GM18870 (cell line): ENCODE data around the gene FABP1.

Source experiments
- ATAC-seq: cut with Tn5 transposase; IDR thresholded peaks from one replicate; pipeline ENCODE4 v1.9.1; 2021; ENCODE audit warnings: moderate library complexity; ENCODE audit not compliant: unreplicated experiment

Gene FABP1

DNA sequence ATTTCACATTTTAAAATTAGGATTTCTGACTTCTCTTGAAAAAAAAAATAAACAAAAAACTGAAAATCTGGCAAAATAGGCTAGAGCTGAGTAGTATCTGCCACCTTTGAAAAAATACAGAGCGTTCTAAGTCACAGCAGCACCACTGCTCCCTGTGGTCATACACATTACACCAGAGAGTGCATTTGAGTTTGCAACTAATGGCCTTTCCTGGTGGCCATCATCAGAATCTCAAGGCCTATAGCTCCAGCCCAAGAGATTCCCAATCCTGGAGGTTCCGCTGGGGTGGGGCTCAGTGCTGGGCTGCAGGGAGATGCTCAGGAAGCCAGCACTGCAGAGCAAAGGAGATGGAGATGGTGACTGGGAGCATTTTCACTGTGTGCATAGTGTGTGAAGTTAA is 42.8 kb downstream of the FABP1 start:
- ATAC-seq: no peak

DNA sequence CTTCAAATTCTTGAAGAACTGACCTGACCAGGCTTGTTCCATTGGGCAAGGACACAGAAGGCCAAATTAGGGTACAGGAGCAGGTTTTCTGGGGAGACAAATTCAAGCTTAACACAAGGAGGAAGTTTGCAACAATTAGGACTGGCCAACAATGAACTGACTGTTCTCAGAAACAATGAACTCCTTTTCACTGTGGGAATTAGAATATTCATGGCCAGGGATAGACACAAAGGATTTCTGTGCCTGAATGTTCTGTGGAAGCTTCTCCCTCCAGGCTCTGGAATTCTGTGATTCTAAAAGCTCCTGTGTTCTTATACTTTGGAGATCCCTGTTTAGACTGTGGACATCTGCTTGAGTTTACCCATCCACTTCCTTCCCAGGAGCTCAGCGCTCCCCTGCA is 45.1 kb downstream of the FABP1 start:
- no peak for ATAC-seq

DNA sequence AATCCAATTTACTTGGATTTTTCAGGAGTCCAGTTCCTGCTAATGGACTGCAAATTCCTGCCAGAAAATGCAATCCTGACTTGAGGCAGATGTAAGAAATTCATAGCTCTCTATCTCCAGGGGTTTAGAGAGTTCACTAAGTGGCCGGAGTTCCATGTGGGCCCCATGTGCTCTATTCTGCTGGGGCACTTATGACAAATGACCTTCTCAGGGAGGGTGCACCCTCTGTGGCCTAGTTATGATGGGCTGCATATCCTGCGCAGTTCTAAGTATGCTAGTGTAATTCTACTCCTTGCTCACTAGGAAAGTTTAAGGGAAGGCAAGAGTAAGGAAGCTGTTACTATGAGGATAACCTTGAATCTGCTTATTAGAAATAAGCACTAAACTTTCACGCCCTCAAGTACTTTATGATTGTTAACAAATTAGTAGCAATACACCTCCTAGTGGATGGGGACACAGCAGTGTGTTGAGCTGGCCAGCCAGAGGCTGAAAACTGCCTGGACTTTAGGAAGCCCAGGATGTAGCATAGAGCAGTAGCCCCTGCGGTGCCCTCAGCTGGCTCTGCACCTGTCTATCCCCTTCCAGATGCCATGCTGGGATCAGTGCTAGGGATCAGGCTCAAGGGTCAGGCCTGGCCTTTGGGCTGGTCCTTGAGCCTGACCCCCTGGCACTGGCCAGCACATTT is 45.8 kb downstream of the FABP1 start:
- ATAC-seq: no peak

DNA sequence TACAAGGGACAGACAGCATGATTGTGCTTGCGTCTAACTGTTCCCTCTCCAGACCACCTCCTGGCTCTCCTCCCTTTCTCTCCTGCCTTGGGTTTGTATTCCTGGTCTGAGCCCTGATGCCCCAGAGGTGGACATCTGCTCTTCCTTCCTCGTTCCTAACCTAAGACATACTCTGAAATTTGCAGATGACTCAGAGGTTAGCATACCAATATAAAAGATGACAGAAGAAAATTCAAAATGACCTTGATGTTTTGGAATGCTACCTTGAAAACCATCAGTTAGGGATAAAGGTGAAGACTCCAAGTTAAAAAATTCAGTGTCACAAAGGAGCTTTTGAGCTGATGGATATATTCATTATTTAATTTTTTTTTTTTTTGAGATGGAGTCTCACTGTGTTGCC is 47.3 kb downstream of the FABP1 start:
- no peak for ATAC-seq

DNA sequence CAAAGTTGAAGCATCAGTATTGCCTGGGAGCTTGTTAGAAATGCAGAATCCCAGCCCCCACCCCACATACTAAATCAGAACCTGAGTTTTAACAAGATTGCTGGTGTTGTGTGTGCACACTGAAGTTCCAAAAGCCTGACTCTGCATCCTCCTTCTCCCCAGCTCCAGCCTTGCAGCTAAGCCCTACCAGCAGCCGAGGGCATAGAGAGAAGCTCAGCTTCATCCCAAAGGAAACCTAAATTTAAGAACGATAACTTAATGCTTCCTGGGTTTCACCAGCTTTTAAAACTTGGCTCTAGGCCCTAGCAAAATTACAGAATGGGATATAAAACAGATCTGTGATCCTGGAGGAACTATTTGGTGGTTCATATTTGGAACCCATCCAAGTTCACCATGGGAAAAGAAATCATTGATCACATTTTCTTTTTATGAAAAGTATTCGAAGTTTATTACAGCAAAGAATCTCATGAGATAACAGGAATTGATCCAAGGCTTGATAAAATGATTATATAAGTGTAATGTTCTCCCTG is 49.2 kb downstream of the FABP1 start:
- ATAC-seq: no peak

DNA sequence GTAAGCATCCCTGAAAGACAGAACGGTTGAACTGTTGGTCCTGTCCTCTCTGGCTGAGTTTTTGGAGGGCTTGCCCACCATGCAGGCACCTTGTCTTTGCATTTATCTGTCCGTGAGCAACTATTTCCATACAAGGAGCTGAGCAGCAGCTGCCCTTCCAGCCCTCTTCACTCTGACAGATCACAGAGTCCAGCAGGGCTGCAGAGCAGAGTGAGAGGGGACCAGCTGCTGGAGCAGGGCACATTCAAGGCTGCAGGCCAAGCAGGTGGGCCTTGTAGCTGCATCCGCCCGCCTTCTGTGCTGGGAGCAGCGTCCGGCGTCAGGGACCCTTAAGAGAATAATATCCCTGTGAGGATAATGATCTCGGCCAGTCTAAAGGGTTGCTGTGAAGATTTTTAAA is 50.8 kb downstream of the FABP1 start:
- no peak for ATAC-seq

DNA sequence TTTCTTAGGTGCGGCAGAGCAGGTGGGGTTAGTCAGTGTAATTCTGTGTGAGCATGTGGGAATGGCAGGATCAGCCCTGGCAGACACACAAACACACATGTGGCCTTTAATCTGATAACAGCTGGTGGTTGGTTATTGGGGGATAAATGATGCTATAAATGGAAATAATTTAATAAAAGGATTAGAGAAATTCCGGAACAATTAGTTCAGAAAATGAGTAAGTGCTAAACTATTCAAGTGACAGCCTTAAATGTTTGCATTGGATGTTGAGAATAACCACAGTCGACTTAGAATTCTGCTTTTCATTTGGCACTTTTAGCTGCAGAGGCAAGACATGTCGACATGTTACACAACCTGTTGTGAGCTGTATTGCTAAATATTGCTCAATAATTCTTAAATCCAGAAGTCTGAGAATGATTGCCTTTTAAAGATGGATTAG is 53.0 kb downstream of the FABP1 start:
- no peak for ATAC-seq

DNA sequence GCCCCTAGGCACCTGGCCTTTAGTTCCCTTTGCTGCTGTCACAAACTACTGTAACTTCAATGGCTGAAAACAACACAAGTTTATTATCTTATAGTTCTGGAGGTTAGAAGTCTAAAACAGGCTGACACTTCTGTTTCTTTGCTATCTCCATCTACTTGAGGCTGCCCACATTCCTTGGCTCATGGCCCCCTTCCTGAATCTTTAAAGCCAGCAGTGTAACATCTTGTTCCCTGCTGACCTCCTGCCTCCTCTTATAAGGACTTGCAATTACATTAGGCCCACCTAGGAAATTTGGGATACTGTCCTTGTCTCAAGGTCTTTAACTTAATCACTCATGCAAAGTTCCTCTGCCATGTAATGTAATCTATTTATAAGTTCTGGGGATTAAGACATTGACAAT is 53.7 kb downstream of the FABP1 start:
- no peak for ATAC-seq
